Mucosa of gallbladder (tissue), 1 donor: ENCODE results near the gene ARAP1. TPM values are rescaled to one million over a fixed set of nuclear protein-coding genes. Genes with fewer than 3 reads are reported as not detected.
"Not testable (repeated sequence)": the region's sequence is repeated elsewhere in the genome, so short reads cannot be mapped to it uniquely, and the experiment has no call there.

Source experiments
- DNase-seq: peaks from one replicate; pipeline ENCODE4 v3.0.0-alpha.2; 2020; ENCODE audit warnings: low spot score
- total RNA-seq: library from RNA; stranded (reverse); gene quantifications from one replicate; pipeline ENCODE4 v1.2.1, GENCODE V29; 2021
- donor health status: DM: no; HTN: no; CAD: no.

Gene ARAP1
- 129 TPM for total RNA-seq

GRCh38 chr11:72752088-72752914, at the start of gene ARAP1:
Gene ARAP1, minus strand, starts transcription at chr11:72752408. Its CDS starts 25,280 bp downstream, at chr11:72727128.
- DNase-seq = peak; percentile 68

- DNase-seq = no peak
These were observed 47.2 kb upstream of the ARAP1 start for GRCh38 chr11:72799441-72799840.

- DNase-seq = no peak
These were observed 46.2 kb upstream of the ARAP1 start for GRCh38 chr11:72798361-72798760.

- peak; percentile 96 for DNase-seq
These were observed 41.5 kb upstream of the ARAP1 start, which contains the start of gene STARD10 for GRCh38 chr11:72793425-72794367. Gene STARD10, minus strand, starts transcription at chr11:72794047. Its CDS starts 12,866 bp downstream, at chr11:72781181.

- DNase-seq = no peak
These were observed 40.8 kb upstream of the ARAP1 start for GRCh38 chr11:72793076-72793424.

- no peak for DNase-seq
These were observed 40.3 kb upstream of the ARAP1 start for GRCh38 chr11:72792437-72793021.

GRCh38 chr11:72791228-72791627, 39.0 kb upstream of the ARAP1 start:
- not testable (repeated sequence) for DNase-seq

GRCh38 chr11:72789493-72790131, 37.4 kb upstream of the ARAP1 start:
- no peak for DNase-seq

- DNase-seq = no peak
These were observed 36.0 kb upstream of the ARAP1 start for GRCh38 chr11:72788241-72788640.

GRCh38 chr11:72787216-72788104, 35.3 kb upstream of the ARAP1 start:
- DNase-seq = peak; percentile 85

- DNase-seq = peak; percentile 79
These were observed 34.4 kb upstream of the ARAP1 start for GRCh38 chr11:72786305-72787215.

- DNase-seq = no peak
These were observed 32.5 kb upstream of the ARAP1 start for GRCh38 chr11:72784662-72785061.

- DNase-seq = no peak
These were observed 31.1 kb upstream of the ARAP1 start for GRCh38 chr11:72783144-72783905.

- no peak for DNase-seq
These were observed 30.1 kb upstream of the ARAP1 start for GRCh38 chr11:72782081-72782920.

- no peak for DNase-seq
These were observed 29.3 kb upstream of the ARAP1 start for GRCh38 chr11:72781313-72782080.

GRCh38 chr11:72781063-72781312, 28.8 kb upstream of the ARAP1 start:
- no peak for DNase-seq

GRCh38 chr11:72780296-72781062, 28.3 kb upstream of the ARAP1 start:
- DNase-seq = no peak
